ENCODE data around the gene VPS13D.

Gene VPS13D

GRCh38 chr1:12491656-12492055 is 261.8 kb downstream of the VPS13D start:
- no peak for DNase-seq (ENCODE audit: low spot score)

- DNase-seq (ENCODE audit: low spot score): no peak
Measured at GRCh38 chr1:12495725-12496124, 265.9 kb downstream of the VPS13D start.

- DNase-seq (ENCODE audit: low spot score): peak; percentile 17
Measured at GRCh38 chr1:12496154-12496961, 266.5 kb downstream of the VPS13D start.

GRCh38 chr1:12499539-12500240 is 269.9 kb downstream of the VPS13D start:
- no peak for DNase-seq (ENCODE audit: low spot score)

- DNase-seq (ENCODE audit: low spot score): peak; percentile 37
Measured at GRCh38 chr1:12501661-12502060, 271.8 kb downstream of the VPS13D start.

- no peak for DNase-seq (ENCODE audit: low spot score)
Measured at GRCh38 chr1:12502336-12503109, 272.7 kb downstream of the VPS13D start.

- DNase-seq (ENCODE audit: low spot score): no peak
Measured at GRCh38 chr1:12503709-12504108, 273.9 kb downstream of the VPS13D start.

- no peak for DNase-seq (ENCODE audit: low spot score)
Measured at GRCh38 chr1:12504601-12505000, 274.8 kb downstream of the VPS13D start.

GRCh38 chr1:12505231-12505630 is 275.4 kb downstream of the VPS13D start:
- DNase-seq (ENCODE audit: low spot score): no peak

GRCh38 chr1:12505639-12506280 is 275.9 kb downstream of the VPS13D start:
- no peak for DNase-seq (ENCODE audit: low spot score)

GRCh38 chr1:12506281-12507280 is 276.8 kb downstream of the VPS13D start:
- no peak for DNase-seq (ENCODE audit: low spot score)

GRCh38 chr1:12507631-12508030 is 277.8 kb downstream of the VPS13D start:
- DNase-seq (ENCODE audit: low spot score): no peak

- DNase-seq (ENCODE audit: low spot score): no peak
Measured at GRCh38 chr1:12508849-12509248, 279.0 kb downstream of the VPS13D start.

GRCh38 chr1:12511128-12511484 is 281.3 kb downstream of the VPS13D start:
- no peak for DNase-seq (ENCODE audit: low spot score)

GRCh38 chr1:12511516-12512468 is 282.0 kb downstream of the VPS13D start:
- DNase-seq (ENCODE audit: low spot score): no peak

- no peak for DNase-seq (ENCODE audit: low spot score)
Measured at GRCh38 chr1:12513181-12513580, 283.4 kb downstream of the VPS13D start.

- DNase-seq (ENCODE audit: low spot score): no peak
Measured at GRCh38 chr1:12514590-12514989, 284.8 kb downstream of the VPS13D start.

- no peak for DNase-seq (ENCODE audit: low spot score)
Measured at GRCh38 chr1:12515234-12515633, 285.4 kb downstream of the VPS13D start.

GRCh38 chr1:12516741-12517140 is 286.9 kb downstream of the VPS13D start:
- DNase-seq (ENCODE audit: low spot score): no peak
